ENCODE measurements around the gene MTREX. TPM values are rescaled to one million over a fixed set of nuclear protein-coding genes. Genes with fewer than 3 reads are reported as not detected.

MTREX gene
- total RNA-seq, 3 donors from 2014 or later = 115 to 121 (median 117) TPM

DNA sequence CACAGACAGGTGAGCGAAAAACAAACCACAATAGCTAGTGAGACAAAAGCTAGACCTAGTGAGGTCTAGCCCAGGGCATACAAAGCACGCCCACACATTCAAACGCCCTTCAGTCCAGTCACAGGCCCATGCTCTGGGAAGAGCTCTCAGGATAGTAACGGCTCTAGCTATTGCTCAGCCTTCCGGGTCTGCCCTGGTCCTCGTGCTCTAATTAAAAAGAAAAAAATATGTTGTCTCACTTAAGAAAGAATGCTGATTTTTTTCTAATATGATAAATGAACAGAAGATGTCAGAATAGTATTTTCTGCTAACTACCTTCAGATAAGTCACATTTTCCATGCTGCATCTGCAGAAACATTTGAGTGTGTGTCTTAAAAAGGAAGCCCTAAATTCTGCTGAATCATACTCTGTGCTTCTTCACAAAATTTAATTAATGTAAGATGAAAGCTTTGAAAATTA lies 132.4 kb downstream of the MTREX start:
- ATAC-seq (peak; percentile 57 to 59), DNase-seq (no peak)
- Mint-ChIP-seq H3K9me3 (peaks cover 5% of the 10 kb centered on the region), H3K4me1 (ENCODE audit: low read depth) (peaks cover 46% of the 10 kb centered on the region), H3K27me3 (ENCODE audit: low read depth) (no peaks in the 10 kb centered on the region), H3K36me3 (ENCODE audit: insufficient read depth) (peaks cover 25% of the 10 kb centered on the region), H3K4me3 (peak overlapping the region; percentile 27)

DNA sequence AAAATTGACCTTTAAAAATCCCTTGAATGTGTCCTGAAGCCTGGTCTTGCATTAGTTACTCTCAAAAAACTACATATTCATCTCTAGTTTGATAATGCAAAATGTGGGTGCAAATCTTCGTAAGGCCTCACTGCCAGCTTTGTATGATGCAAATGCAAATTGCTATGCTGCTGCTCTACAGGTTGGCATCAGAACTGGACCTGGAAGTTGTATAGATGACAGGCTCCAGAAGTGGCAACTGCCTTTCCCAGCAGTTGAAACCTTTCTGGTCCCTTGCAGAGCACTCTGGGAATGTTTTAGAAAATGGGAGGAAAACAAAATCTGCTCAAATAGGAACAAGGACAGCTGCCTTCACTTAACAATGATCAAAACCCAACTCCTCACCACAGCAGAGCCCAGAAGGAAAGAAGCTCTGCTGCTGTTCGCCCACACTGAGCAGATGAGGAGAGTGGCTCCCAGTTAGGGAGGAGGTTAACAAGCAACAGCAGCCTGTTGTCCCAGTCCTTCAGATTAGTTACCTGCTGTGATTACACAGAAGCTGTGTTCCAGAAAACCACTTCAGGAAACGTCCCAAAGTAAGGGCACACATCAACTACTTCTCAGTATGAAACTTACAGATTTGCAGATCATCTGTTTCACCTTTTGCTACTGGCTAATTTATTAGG lies 133.4 kb downstream of the MTREX start:
- Mint-ChIP-seq H3K4me3 (no peak overlapping the region), H3K36me3 (ENCODE audit: insufficient read depth) (peaks cover 16% of the 10 kb centered on the region), H3K4me1 (ENCODE audit: low read depth) (peaks cover 46% of the 10 kb centered on the region), H3K9me3 (peaks cover 3% of the 10 kb centered on the region), H3K27me3 (ENCODE audit: low read depth) (no peaks in the 10 kb centered on the region)
- no peak for ATAC-seq
- DNase-seq = no peak

DNA sequence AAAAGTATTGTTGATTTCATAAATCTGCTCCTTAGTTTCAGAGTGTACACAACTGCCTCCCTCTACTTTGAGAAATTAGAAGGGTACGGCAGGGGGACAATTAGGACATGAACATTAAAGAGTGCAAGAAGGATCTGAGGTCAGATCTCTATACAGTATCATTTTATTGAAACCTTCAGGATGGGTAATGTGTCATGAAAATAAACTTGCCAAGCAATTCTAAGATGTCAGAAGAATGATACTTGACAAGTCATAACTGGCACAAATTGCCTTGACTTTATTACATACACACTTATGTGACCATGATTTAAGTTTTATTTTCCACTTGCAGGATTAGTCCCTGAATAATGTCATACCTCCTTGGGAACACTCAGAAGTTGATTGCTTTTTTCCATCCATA lies 134.2 kb downstream of the MTREX start:
- Mint-ChIP-seq H3K27me3 (ENCODE audit: low read depth) (no peaks in the 10 kb centered on the region), H3K9me3 (no peaks in the 10 kb centered on the region), H3K36me3 (ENCODE audit: insufficient read depth) (peaks cover 13% of the 10 kb centered on the region), H3K4me3 (no peak overlapping the region), H3K4me1 (ENCODE audit: low read depth) (peaks cover 46% of the 10 kb centered on the region)
- ATAC-seq (peak; percentile 17 to 26), DNase-seq (no peak)

DNA sequence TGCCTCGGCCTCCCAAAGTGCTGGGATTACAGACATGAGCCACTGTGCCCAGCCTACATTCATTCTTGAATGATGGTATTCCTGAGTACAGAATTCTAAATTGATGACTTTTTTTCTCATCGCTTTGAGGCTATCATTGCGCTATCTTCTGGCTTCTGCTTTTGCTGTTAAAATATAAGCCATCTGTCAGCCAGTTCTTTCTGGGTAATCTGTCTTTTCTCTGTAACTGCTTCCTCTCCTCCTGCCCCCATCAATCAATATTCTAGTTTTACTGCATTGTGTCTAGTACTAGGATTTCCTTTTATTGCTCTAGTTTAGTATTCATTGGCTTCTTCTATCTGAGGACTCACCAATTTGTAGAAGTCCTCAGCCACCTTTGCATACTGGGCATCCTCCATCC lies 138.0 kb downstream of the MTREX start:
- no peak overlapping the region for H3K4me3 Mint-ChIP-seq
- DNase-seq (no peak), ATAC-seq (no peak)
- peaks cover 19% of the 10 kb centered on the region for H3K4me1 Mint-ChIP-seq (ENCODE audit: low read depth)
- H3K36me3 Mint-ChIP-seq (ENCODE audit: insufficient read depth) = peaks cover 3% of the 10 kb centered on the region
- H3K27me3 Mint-ChIP-seq (ENCODE audit: low read depth) = no peaks in the 10 kb centered on the region
- no peaks in the 10 kb centered on the region for H3K9me3 Mint-ChIP-seq

DNA sequence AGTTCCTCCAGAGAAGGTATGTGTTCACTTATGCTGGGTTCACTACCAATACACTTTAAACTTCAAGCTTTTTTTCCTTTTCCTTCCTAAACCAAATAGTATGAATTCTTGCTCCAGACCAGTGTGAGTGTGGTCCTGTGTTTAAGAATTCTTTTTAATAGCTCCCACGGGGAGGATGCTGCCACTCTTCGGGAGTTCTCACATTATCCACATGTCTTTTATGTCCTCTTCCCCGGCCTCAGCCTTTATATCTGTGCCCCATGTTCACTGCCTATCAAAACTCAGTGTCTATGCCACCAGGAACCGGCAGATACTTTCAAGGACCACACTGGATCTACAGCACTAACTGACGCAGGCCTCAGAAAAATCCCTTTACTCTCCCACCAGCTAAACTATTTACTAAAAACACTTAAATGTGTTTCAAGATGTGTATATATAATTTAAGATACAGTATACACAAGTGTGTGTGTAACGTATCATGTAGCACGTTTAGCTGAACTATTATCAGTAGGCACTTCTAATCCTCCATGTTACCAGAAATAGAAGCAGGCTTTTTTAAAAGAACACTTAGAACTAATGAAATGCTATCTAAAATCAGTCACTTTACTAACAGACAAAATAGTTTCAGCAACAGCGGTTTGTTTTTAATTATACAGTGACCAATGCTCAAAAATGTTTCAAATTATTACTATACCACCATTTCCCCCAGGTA lies 139.0 kb downstream of the MTREX start:
- Mint-ChIP-seq H3K4me1 (ENCODE audit: low read depth) (peaks cover 10% of the 10 kb centered on the region), H3K36me3 (ENCODE audit: insufficient read depth) (peaks cover 3% of the 10 kb centered on the region), H3K9me3 (no peaks in the 10 kb centered on the region), H3K27me3 (ENCODE audit: low read depth) (no peaks in the 10 kb centered on the region), H3K4me3 (no peak overlapping the region)
- ATAC-seq (no peak), DNase-seq (no peak)

DNA sequence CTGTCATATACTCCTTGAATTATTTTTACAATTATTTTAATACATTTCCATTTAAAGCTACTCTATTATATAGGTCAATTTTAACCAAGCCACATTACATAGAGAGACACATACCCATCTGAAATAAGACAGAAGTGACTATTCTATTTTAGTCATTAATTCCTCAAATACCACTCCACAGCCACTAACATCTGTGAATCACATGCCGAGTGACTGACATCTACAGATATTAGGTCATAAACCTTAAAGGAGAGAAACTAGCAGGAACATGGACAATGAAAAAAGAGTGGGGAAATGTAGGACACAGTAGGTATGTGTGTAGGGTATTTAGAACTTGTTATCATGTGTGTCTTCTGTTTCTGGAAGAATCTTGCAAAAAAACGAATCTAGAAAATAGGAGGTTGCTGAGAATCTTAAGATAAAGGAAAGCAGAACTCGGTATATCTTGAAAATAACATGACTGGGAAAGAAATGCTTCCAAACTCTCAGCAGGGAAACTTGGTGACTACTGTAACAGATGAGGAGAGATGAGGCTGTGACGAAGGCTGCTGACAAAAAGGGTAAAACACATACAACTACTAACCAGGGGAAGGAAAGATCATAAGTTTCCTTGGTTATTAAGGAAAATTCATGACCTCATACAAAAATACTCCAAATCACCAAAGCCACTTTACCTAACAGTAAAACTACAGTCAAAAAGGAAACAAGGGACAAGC lies 142.4 kb downstream of the MTREX start:
- no peak overlapping the region for H3K4me3 Mint-ChIP-seq
- DNase-seq (no peak), ATAC-seq (no peak)
- H3K36me3 Mint-ChIP-seq (ENCODE audit: insufficient read depth) = peaks cover 8% of the 10 kb centered on the region
- H3K4me1 Mint-ChIP-seq (ENCODE audit: low read depth) = peaks cover 3% of the 10 kb centered on the region
- H3K9me3 Mint-ChIP-seq = no peaks in the 10 kb centered on the region
- no peaks in the 10 kb centered on the region for H3K27me3 Mint-ChIP-seq (ENCODE audit: low read depth)

DNA sequence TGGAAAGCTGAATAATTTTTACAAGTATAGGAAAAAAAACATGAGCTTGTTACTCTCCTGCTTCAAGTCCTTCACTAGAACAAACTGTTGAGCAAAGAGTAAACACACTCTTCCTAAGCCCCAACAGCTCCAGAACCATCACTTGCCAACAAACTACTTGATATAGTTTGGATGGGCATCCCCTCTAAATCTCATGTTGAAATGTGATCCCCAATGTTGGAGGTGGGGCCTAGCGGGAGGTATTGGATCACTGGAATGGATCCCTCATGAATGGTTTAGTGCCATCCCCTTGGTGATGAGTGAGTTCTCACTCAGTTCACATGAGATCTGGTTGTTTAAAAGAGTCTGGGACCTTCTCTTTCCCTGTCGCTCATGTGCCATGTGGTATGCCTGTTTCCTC lies 144.2 kb downstream of the MTREX start:
- Mint-ChIP-seq H3K4me1 (ENCODE audit: low read depth) (peaks cover 9% of the 10 kb centered on the region), H3K27me3 (ENCODE audit: low read depth) (no peaks in the 10 kb centered on the region), H3K36me3 (ENCODE audit: insufficient read depth) (peaks cover 9% of the 10 kb centered on the region), H3K9me3 (no peaks in the 10 kb centered on the region), H3K4me3 (no peak overlapping the region)
- DNase-seq (no peak), ATAC-seq (no peak)

DNA sequence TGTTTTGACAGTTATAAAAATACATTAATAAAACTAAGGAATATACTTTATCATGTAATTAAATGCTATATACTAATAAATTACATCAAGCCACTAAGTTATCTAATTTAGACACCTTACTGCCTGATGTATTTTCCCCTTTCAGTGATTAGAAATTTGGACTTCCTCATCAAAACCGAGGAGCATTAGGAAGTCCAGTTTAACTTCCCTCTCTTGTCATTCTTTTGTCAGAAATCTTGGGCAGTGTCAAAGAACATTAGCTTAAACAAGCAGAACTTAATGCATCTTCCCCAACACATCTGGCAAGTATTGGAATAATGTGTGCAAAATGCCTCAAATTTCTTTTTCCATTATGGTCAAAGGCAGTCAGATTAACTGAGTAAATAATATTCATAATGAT lies 145.4 kb downstream of the MTREX start:
- Mint-ChIP-seq H3K27me3 (ENCODE audit: low read depth) (no peaks in the 10 kb centered on the region), H3K36me3 (ENCODE audit: insufficient read depth) (peaks cover 7% of the 10 kb centered on the region)

DNA sequence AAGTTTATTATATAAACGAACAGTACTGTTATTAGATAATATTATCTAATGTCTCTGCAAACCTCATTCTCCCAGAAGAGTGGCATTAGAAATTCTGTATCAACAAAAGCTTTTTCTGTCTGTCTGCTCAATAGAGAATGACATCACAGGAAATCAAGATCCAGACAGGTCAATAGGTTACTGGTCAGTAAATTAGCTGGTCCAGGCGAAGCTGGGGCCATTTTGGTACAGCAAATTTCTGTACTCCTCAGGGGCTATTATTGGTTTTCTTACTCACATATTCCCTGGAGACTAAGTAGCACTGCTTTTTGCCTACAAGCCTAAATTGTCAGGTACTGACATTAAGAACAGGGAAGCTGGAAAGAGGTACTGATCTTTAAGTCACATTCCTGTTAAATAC lies 146.5 kb downstream of the MTREX start:
- ATAC-seq (no peak), DNase-seq (no peak)
- H3K4me1 Mint-ChIP-seq (ENCODE audit: low read depth) = peaks cover 6% of the 10 kb centered on the region
- H3K36me3 Mint-ChIP-seq (ENCODE audit: insufficient read depth) = peaks cover 7% of the 10 kb centered on the region
- no peaks in the 10 kb centered on the region for H3K9me3 Mint-ChIP-seq
- H3K4me3 Mint-ChIP-seq = no peak overlapping the region
- no peaks in the 10 kb centered on the region for H3K27me3 Mint-ChIP-seq (ENCODE audit: low read depth)

More for the DNA sequence above, 145.4 kb downstream of the MTREX start:
- Mint-ChIP-seq H3K9me3 (no peaks in the 10 kb centered on the region), H3K4me1 (ENCODE audit: low read depth) (peaks cover 6% of the 10 kb centered on the region), H3K4me3 (no peak overlapping the region)
- ATAC-seq (no peak), DNase-seq (no peak)

DNA sequence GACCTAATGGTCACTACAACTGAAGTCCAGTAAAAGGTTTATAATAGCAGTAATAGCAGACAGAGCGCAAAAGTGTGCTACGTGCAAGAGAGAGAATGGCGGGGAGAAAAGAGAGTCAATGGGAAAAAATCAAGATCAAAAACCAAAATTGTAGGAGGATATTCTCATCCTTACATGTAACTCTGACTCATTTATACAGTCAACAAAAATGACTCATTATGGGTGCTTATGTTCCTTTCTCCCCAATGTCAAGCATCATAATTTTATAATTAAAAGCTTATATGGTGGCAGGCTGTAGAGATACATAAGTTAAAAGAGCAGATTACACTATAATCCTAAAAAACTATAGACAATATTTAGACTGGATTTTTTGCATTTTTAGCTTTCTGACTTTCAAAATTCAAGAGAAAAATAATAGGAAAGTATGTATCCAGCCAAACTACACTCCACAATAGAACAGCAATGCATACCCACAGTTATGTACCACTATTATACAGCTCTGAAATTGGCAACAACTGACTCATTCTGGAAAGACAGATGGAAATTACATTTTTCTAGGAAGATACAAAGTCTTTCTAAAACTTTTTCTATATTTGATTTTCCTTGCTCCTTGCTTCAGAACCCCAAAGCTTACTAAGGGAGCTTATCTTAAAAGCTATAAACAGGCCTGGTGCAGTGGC lies 148.6 kb downstream of the MTREX start:
- H3K36me3 Mint-ChIP-seq (ENCODE audit: insufficient read depth) = peaks cover 7% of the 10 kb centered on the region
- no peak for DNase-seq
- ATAC-seq = peak; percentile 57 to 67
- H3K27me3 Mint-ChIP-seq (ENCODE audit: low read depth) = no peaks in the 10 kb centered on the region
- no peaks in the 10 kb centered on the region for H3K9me3 Mint-ChIP-seq
- peaks cover 6% of the 10 kb centered on the region for H3K4me1 Mint-ChIP-seq (ENCODE audit: low read depth)
- no peak overlapping the region for H3K4me3 Mint-ChIP-seq

DNA sequence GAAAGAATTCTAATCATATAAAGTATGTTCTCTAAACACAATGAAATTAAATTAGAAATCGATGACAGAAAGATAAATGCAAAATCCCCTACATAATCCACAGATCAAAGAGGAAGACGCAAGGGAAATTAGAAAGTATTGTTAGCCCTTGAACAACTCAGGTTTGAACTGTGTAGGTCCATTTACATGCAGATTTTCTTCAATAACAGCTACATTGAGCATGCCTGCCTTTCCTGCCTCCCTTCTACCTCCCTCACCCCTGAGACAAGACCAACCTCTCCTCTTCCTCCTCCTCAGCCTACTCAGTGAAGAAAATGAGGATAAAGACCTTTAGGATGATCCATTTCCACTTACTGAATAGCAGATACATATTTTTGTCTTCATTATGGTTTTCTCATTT lies 151.8 kb downstream of the MTREX start:
- no peaks in the 10 kb centered on the region for H3K9me3 Mint-ChIP-seq
- DNase-seq (no peak), ATAC-seq (no peak)
- H3K4me1 Mint-ChIP-seq (ENCODE audit: low read depth) = peaks cover 6% of the 10 kb centered on the region
- peaks cover 16% of the 10 kb centered on the region for H3K36me3 Mint-ChIP-seq (ENCODE audit: insufficient read depth)
- no peaks in the 10 kb centered on the region for H3K27me3 Mint-ChIP-seq (ENCODE audit: low read depth)
- no peak overlapping the region for H3K4me3 Mint-ChIP-seq

DNA sequence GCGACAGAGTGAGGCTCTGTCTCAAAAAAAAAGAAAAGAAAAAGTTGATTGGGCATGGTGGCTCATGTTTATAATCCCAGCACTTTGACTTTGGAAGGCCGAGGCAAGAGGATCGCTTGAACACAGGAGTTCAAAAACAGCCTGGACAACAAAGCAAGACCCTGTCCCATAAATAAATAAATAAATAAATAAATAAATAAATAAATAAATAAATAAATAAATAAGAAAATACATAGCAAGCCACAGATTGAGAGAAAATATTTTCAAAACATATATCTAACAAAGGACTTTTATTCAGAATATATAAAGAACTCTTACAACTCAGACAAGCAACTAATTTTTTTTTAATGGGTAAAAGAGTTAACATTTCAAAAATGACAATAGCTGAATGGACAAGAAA lies 155.8 kb downstream of the MTREX start:
- peaks cover 17% of the 10 kb centered on the region for H3K36me3 Mint-ChIP-seq (ENCODE audit: insufficient read depth)
- H3K9me3 Mint-ChIP-seq = no peaks in the 10 kb centered on the region
- no peak overlapping the region for H3K4me3 Mint-ChIP-seq
- ATAC-seq (no peak), DNase-seq (no peak)
- no peaks in the 10 kb centered on the region for H3K4me1 Mint-ChIP-seq (ENCODE audit: low read depth)
- H3K27me3 Mint-ChIP-seq (ENCODE audit: low read depth) = no peaks in the 10 kb centered on the region

DNA sequence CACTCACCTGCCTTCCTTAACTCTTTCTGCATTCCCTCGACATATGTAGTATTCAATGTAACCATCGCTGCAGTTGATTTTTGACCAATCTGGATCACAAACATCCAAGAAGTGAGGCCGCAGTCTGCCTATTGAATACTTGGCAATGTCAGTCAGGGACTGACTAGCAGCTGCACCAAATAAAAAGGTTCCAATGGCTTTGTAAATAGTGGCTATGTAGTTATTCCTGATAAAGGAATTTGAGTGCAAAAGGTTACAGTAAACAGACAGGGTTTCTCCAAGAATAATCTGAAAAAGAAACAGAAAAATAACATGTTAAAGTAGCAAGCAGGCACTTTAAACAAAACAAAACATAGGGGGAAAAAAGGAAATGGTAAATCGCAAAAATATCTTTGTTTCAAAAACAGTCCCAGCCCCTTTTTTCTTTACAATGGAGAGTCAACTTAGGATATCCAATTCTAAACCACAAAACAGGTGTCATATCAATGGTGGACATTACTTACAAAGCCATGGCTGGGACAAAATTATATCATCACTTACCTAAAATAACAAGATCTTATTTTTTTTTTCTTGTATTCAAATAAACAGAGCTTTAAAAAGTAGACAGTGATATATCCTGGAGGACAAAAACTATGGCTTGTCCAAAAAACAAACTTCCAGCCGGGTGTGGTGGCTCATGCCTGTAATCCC lies 160.2 kb downstream of the MTREX start:
- ATAC-seq (no peak), DNase-seq (no peak)
- H3K9me3 Mint-ChIP-seq = no peaks in the 10 kb centered on the region
- H3K27me3 Mint-ChIP-seq (ENCODE audit: low read depth) = no peaks in the 10 kb centered on the region
- no peak overlapping the region for H3K4me3 Mint-ChIP-seq
- H3K36me3 Mint-ChIP-seq (ENCODE audit: insufficient read depth) = peaks cover 12% of the 10 kb centered on the region
- H3K4me1 Mint-ChIP-seq (ENCODE audit: low read depth) = peaks cover 4% of the 10 kb centered on the region

DNA sequence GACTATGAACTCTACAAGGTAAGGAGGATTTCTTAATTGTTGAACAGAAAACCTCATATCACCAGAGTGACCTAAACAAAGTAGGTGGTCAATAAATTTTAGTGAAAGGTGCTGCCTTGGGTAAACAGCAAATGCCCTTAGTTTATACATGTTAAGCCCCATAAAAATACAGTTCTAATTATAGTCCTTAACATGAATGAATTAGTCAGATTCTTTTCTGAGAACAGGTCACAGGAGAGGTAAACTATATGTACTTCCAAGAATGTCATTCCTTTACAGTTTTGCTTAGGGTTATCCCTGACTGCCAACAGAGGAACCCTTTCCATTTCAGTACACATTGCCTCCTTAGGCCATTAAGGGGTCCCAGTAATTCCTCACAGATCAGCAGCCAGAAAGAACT lies 162.1 kb downstream of the MTREX start:
- ATAC-seq = no peak
- Mint-ChIP-seq H3K27me3 (ENCODE audit: low read depth) (no peaks in the 10 kb centered on the region), H3K4me1 (ENCODE audit: low read depth) (peaks cover 4% of the 10 kb centered on the region), H3K36me3 (ENCODE audit: insufficient read depth) (peaks cover 5% of the 10 kb centered on the region), H3K9me3 (no peaks in the 10 kb centered on the region), H3K4me3 (no peak overlapping the region)
- no peak for DNase-seq

Data from activated T-cell treated with anti-CD3 and anti-CD28 coated beads, Interleukin-2, amount 50 U/mL, for 4 hours (primary cell).